GM18907 (cell line): ENCODE data around the gene KIAA1958.
"Not testable (repeated sequence)": the region's sequence is repeated elsewhere in the genome, so short reads cannot be mapped to it uniquely, and the experiment has no call there.

ENCODE experiments used
- ATAC-seq: cut with Tn5 transposase; IDR thresholded peaks from one replicate; pipeline ENCODE4 v1.9.1; 2021; ENCODE audit warnings: mild to moderate bottlenecking, moderate library complexity; ENCODE audit not compliant: unreplicated experiment

The KIAA1958 gene

DNA sequence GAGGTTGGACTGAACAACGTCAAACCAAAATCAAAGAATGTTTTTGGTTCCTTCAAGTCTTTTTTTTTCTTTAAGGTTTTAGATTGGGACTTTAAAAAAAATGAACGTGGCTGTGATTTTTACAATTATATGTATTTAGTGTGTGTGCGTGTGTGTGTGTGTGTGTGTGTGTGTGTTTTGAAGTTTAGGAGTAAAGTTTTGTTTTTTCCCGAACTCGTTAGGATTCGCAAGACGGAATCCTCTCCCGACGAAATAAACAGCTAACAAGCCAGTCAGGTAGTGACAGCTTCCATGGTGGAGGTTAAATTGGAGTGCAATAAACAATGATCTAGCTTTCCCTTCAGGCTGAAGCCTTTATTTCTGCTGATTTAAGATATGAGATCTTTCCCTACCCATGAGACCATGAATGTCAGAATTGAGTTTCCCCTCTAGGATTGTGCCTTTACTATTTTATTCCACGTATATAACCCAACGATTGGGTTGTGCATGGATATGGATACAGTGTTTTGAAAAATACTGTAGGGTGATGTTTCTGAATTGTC lies 1.2 kb downstream of the KIAA1958 start:
- no peak for ATAC-seq

DNA sequence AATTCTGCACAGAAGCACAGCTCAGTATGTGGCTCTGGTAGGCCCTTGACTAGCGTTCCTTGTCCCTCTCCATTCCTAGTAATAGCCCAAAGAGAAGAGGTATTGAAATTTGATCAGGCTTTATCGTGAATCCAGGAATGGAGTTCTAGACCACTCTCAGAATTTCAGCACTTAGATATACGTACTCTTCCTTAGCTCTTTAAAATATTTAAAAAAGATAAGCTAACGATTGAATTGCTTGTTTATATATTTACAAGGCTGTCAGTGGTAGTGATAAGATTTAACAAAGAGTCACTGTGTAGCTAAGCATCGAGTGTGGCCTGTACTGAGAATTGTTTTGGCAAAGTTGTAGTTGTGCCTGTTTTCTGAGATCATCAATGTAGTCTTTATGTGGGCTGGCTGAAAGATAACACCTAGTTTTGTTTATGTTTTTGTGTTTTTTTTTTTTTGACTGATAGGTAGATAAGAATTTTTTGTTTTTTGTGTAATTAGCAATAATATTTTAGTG lies 2.5 kb downstream of the KIAA1958 start:
- no peak for ATAC-seq

DNA sequence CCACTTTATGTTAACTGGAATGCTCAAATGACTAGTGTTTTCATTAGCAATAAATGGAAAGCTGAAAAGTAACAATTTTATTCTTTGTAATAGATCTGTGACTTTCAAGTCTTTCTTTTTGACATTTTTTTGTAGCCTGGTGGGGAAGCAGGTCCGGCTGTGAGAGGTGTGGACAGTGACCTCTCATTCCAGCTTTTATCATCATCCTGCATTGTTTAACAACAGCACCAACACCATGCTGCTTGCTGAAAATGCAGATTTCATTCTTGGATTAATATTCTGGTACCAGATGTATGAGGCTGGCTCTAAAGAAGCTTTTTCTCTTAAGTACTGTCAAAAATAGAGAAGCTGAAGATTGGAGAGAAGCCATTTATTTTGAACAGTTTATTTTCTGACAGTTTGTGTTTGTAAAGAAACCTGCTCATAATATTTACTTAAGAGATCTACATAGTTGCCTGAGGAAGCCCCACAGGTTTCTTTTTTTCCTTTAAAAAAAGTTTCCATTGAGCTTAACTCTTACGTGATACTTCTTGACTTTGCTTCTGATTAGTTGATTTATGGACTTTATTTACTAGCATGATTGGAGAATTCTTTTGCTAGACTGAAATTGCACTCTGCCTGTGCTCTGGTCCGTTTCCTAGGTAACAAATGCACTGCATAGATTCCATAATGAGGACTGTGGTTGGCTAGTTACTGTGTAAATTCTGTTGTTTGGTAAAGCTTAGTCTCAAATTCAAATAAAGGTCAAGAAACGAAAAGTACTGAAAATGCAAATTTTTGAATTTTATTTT lies 3.4 kb downstream of the KIAA1958 start:
- no peak for ATAC-seq

DNA sequence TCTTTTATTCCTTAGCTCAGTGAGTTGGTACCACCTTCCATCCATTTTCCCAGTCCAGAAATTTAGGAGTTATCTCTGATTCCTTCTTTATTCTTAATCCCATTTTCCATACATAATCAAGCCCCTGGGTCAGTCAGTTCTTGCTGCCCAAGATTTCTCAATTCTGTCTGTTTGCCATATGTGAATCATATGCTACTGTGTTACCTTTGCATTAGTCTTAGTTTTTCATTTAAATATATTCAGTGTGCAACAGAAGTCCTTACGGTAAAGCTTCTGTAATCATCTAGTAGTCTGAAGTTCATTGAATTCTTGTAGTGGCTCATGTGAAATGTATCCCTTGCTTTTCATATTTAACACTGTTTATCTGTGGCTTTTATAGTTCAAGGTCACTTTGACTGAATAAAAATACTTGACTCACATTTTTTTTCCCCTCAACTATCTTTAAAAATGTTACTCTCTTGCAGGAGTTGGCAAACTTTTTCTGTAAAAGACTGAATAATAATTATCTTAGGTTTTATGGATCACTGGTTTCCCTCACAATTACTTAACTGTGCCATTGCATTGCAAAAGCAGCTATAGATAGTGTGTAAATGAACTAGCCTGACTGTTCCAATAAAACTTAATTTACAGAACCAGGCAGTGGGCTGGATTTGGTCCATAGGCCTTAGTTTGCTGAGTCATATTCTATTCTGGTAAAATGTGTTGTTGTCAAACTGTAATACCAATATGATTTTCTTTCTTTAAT lies 6.9 kb downstream of the KIAA1958 start:
- ATAC-seq = no peak

DNA sequence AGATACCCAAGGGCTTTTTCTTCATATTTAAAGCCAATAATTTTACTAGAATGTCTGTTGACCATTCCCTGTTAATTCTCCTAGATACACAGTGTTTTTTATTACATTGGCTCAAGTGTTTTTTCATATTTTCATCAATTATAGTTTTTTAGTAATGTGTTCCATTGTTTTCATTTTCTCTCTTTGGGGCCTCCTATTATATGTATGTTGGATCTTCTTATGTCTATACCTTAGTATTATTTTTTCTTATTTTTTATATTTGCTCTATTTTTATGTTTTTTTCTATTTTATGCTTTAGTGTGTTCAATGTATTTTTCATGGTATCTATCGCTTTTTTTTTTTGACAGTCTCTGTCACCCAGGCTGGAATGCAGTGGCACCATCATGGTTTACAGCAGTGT lies 7.5 kb downstream of the KIAA1958 start:
- ATAC-seq = no peak

DNA sequence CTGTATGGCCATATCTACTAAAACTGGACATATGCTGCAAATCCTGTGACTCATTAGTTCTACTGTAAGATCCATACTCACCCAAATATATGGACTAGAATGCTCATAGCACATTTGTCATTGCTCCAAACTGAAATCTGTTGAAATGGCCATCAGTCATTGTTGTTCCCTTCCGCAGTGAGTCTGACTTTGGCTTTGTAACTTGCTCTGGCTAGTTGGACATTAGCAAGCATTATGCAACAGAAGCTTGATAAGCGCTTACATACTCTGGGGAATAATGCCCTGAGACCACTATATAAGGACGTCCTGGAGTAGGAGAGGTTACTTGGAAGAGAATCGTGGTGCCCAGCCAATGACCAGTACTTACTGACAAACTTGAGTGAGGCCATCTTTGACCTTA lies 9.0 kb downstream of the KIAA1958 start:
- no peak for ATAC-seq

DNA sequence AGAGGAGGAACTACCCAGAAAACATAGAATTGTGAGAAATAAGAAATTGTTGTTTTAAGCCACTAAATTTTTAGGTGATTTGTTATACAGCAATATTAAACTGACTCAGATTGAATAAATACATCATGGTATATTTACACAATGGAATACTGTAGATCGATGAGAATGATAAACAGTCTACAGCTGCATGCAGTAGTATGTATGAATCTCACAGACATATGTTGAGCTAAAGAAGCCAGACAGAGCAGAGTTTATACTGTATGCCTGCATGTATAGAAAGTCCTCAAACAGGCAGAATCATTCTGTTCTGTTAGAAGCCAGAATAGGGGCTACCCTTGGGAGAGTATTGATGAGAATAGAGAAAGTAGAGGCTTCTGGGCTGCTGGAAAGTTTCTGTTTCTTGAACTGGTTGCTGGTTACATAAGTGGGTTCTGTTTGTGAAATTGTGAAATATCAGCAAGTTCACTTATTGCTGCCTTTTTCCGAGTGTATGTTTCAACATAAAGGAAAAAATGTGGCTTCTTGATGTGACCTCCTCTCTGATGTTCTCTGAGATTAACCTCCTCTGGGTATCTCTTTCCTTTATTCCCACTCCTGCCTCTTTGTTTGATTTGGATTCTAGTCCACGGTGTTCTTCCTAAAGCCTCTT lies 9.6 kb downstream of the KIAA1958 start:
- no peak for ATAC-seq

DNA sequence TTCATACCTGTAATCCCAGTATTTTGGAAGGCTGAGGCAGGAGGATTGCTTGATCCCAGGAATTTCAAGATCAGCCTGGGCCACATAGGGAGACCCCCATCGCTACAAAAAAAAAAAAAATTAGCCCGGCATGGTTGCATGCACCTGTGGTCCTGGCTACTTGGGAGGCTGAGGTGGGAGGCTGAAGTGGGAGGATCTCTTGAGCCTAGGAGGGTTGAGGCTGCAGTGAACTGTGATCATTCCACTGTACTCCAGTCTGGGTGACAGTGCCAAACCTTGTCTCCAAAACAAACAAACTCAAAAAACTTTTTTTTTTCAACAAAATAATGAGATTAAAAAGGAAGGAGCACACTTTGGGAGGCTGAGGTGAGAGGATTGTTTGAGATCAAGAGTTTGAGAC lies 14.2 kb downstream of the KIAA1958 start:
- ATAC-seq = no peak

DNA sequence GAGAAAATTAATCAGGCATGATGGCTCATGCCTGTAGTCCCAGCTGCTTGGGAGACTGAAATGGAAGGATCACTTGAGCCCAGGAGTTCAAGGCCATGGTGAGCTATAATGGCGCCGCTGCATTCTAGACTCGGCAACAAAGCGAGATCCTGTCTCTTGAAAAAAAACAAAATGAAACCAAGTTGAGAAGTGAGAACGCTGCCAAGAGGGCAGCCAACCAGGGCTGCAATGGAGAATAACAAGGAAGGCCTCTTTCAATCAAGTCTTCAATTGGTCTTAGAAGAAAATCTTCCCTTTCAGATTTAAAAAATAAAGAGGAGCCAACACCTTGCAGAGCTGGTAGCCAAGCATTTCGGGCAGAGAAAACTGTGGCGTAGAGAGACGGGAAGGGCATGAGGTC lies 14.7 kb downstream of the KIAA1958 start:
- ATAC-seq = no peak

DNA sequence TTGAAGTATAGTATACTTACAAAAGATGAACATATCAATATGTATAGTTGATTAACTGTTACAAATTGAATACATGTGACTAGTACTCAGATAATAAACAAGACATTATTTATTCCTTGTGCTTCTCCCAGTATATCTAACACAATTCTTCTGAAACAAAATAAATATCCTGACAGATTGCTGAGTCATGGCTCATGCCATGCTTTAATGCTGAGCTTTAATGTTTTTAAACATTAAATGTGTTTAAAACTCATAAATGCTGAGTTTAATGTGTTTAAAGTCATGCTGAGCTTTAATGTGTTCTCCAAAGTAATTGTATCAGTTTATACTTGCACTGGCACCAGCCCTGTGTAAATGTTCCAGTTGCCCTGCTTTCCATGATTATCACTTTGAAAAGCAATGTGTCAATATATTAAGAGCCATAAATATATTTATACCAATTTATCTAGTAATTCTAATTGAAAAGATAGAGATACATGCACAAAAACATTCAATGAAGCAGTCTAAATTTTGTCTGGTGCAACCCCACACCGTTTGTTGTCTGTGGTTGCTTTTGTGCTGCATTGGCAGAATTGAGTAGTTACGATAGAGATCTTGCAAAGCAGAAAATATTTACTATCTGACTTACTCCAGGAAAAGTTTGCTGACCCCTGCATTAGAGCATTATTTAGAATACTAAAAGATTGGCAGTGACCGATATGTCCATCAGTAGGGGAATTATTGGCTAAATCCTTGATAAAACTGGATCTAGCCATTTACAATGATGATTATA lies 15.7 kb downstream of the KIAA1958 start:
- no peak for ATAC-seq

DNA sequence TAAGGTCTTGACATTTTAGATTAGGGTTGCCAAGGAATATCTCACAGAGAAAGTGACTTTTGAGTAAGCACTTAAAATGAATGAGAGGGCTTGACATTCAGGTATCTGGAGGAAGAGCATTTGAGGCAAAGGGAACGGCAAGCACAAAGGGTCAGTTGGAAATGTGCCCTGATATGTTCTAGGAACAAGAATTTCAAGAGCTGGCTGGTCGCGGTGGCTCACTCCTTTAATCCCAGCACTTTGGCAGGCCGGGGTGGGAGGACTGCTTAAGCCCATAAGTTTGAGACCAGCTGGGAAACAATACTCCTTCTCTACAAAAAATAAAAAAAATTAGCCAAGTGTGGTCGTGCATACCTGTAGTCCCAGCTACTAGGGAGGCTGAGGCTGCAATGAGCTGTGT lies 16.5 kb downstream of the KIAA1958 start:
- no peak for ATAC-seq

DNA sequence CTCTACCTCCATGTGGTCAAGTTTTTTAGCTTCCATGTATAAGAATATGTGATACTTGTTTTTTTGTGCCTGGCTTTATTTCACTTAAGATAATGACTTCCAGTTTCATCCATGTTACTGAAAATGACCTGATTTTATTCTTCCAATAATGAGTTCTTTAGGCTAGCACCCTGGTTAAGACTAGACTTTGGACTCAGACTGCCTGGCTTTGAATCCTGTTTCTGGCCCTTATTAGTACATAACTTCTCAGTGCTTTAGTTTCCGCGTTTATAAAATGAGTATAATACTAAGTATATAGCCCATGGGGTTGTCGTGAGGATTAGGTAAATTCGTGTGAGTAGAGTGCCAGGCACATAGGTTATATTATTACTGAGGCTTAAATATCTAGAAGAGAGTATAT lies 18.5 kb downstream of the KIAA1958 start:
- no peak for ATAC-seq

DNA sequence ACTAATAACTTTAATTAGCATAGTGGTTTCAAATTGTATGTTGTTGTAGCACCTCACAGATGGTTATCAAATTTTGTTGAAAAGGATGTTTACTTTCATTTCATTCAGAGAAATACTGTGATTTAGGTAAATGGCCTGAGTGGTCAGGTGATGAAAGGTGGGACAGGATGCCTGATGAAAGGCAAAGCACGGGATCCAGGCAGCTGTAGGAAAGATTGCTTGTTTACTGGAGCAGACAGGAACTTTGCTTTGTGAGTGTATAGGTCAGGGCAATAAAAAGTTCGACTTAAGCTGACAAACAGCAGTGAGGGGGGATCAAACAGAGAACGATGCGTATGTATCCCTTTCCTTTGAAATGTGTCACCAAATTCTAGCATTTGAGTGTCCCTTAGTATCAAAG lies 19.0 kb downstream of the KIAA1958 start:
- no peak for ATAC-seq

DNA sequence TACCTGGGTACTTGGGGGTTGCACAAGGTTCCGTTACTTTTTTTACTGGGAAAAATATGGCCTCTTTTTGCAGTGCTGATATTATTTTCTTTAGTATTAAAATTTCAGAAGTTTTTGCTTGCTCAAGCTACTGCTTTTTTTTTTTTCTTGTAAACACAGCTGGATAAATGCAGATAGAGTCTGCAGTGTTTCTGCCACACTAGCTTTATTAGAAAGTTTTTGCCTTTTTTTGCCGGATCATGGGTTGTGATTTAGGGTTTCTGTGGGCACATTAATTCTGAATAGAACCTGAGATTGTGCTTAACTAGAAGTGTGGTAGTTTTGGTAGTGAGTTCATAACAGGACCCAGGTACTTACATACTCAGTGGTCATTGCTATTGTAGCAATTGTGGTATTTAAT lies 19.9 kb downstream of the KIAA1958 start:
- no peak for ATAC-seq

DNA sequence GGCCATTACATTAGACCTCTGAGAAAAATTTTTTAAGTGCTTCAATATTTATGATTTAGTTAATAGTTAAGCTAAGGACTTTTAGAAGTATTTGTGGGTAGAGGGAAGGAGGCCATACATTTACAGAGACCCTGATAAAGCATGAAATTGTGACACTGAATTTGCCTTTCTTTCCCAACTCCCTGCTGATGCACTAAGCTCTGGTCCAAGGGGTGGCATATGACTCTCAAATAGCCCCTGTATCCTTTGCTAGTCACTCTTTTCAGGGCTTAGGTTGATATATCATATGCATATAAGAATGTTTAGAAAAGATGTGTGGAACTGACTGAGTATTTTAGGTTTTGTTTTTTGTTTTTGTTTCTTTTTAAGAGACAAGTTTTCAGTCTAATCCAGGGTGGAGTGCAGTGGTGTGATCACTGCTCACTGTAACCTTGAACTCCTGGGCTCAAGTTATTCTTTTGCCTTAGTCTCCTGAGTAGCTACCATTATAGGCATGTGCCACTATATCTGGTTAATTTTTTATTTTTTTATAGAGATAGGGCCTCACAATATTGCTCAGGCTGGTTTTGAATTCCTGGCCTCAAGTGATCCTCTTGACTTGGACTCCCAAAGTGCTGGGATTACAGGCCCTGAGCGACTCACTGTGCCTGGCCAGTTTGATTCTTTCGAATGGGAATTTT lies 20.5 kb downstream of the KIAA1958 start:
- ATAC-seq = no peak

DNA sequence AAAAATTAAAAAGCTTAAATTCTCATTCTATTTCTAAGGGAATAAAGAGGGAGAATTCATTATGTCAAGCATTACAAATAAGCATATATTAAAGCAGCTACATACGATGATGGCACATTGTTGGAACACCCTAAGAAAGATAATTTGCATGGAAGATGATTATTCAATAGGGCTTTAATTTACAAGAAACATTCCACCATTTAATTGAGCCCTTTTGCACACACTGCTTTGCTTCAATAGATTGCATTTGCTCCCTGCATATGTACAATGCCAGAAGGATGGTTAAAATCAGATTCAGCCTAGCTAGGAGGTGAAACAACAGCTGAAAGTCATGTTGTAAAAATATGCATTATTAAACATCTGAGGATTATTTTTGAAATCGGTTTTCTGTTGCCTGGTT lies 21.8 kb downstream of the KIAA1958 start:
- no peak for ATAC-seq

DNA sequence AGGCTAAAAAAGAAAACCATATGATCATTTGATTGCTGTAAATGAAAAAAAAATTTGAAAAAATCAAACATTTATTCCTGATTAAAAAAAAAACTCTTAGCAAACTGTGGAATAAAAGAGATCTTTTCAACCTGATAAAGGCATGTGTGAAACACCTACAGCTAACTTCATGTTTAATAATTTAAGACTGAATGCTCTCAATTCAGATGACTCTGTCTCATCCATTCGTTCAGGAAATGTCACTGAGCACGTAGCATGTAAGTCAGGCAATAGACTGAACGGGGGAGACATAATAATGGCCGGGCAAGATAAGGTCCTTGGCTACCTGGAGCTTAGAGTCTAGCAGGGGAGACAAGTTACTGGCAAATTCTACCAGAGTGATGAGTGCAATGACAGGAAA lies 25.8 kb downstream of the KIAA1958 start:
- not testable (repeated sequence) for ATAC-seq

DNA sequence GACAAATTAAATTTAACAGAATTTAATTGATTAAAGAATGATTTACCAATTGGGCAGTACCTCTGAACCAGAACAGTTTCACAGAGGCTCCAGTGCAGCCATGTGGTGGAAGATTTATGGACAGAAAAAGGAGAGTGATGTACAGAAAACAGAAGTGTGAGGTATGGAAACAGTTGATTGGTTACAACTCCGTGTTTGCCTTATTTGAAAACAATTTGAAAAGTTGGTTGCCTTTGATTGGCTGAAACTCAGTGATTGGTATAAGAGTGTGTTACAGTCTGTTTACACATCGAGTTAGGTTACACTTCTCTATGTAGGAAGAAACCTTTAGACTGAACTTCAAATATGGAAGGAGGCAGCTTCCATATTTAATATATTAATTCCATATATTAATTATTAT lies 30.1 kb downstream of the KIAA1958 start:
- ATAC-seq = no peak

DNA sequence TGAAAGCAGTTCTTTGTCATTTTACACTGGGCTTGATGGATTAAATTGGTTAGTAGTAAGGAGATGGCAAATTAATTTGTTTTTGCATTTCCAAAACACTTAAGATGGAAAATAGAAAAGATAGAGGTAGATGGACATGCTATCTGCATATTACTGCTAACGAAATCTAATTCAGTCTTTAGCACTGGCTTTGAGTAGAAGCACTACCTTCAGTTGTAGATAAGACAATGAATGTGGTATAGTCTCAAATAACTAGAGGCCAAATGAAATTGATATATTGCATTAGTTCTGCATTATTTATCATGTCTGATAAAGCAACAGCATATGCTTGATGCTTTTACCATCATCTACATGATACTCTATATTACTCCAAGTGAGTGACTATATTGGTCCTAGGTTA lies 33.4 kb downstream of the KIAA1958 start:
- no peak for ATAC-seq

DNA sequence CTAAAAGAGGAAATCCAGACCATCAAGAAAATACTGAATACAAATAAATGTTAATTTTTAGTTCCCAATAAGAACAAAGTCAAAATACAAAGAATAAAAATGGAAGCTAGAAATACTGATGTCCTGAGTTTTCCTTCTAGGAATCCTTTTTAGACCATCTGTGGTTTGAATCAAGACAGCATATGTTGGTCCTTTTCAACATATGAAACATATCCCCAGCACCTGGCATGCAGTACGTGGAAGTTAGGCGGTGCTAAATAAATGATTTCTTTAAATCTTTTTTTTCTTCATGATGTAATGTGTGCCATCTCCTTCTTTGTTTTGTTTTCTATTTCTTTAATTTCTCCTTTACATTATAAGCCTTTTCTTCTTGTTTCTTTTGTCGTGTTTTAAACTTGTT lies 34.0 kb downstream of the KIAA1958 start:
- ATAC-seq = no peak
